OCI-LY1 (cell line): ENCODE results near the gene C9orf78.

Experiments
- EZH2 ChIP-seq: fragments of 200-600 bp; sonication (generic), shearing (Covaris generic); IDR thresholded peaks from 2 replicates; pipeline ENCODE4 v1.8.0; 2017; ENCODE audit warnings: borderline replicate concordance, mixed run types, mild to moderate bottlenecking, antibody characterized with exemption, low read length, moderate library complexity, mixed read lengths
- TF ChIP-seq, protein P1 (sequence below): fragments of 200-600 bp; sonication (generic), shearing (Covaris generic); IDR thresholded peaks from 2 replicates; pipeline ENCODE4 v1.5.1; 2017; ENCODE audit warnings: mild to moderate bottlenecking, antibody characterized with exemption, low read length, moderate library complexity, mixed read lengths

DNA sequence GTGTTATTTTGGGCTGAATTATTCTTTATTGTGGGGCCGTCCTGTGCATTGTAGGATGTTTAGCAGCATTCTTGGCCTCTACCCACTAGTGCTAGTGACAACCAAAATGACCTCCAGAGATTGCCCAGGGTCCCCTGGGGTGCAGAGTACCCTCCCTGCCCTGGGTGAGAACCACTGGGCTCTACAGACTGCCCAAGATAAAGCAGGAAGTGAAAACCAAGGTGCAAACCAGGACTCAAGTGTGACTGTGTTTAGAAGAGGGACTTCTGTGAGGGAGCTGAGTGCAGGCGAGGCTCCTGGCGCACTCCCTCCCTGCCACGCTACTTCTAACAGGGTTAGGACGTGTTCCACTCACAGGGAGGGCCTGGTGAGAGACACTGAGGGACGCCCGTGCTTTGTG lies 41.7 kb upstream of the C9orf78 start:
- no peak for TF ChIP-seq EZH2
- TF ChIP-seq, protein P1, sequence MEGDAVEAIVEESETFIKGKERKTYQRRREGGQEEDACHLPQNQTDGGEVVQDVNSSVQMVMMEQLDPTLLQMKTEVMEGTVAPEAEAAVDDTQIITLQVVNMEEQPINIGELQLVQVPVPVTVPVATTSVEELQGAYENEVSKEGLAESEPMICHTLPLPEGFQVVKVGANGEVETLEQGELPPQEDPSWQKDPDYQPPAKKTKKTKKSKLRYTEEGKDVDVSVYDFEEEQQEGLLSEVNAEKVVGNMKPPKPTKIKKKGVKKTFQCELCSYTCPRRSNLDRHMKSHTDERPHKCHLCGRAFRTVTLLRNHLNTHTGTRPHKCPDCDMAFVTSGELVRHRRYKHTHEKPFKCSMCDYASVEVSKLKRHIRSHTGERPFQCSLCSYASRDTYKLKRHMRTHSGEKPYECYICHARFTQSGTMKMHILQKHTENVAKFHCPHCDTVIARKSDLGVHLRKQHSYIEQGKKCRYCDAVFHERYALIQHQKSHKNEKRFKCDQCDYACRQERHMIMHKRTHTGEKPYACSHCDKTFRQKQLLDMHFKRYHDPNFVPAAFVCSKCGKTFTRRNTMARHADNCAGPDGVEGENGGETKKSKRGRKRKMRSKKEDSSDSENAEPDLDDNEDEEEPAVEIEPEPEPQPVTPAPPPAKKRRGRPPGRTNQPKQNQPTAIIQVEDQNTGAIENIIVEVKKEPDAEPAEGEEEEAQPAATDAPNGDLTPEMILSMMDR, result no peak
